GM21526 (cell line): Measurements from ENCODE around the gene TEX54.
"Not testable (repeated sequence)": the region's sequence is repeated elsewhere in the genome, so short reads cannot be mapped to it uniquely, and the experiment has no call there.

Experiments used
- ATAC-seq: cut with Tn5 transposase; IDR thresholded peaks from one replicate; pipeline ENCODE4 v1.9.1; 2021; ENCODE audit warnings: moderate library complexity; ENCODE audit not compliant: unreplicated experiment, low FRiP score

Gene TEX54

DNA sequence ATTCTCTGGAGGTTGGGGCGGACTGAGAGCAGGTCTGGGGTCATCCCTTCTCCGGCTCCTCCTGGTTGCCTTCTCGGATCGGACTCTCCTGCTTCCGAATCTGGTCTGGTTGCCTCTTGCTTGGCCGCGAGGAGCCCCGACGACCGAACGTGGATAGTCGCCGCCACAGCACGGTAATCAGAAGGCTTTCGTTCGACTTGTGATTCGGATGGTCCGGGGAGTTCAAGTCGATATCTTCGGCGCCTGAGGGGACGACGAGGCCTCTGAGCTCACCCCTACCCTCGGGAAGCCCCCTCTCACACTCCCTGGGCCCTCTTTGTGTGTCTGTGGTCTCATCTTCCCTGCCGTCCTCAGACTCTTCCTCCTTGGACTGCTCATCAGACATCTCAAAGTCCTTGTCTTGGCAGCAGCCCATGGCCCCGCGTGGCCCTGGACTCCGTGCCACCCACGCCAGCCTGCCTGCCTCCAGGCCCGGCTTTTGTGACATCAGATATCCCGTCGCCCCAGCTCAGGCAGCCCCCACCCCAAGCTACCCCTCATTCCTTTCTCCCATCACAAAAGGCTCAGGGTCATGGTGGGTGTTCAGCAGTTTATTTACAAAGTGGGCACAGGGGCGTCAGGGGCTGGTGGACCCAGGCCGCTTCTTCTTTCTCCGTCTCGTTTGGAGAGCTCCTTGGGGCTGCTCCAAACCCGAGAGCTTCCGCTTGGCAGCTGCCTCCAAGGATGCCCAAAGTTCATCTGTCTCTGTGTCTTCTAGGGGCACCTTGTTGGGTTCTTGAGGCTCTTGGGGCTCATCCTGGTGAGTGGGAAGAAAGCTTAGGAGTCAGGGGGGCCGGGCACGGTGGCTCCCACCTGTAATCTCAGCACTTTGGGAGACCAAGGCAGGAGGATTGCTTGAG lies at the start of gene TEX54:
TSS of gene TEX54 (minus strand) at position 506 of the 899 bp plus-strand sequence.
- peak; percentile 15 for ATAC-seq

DNA sequence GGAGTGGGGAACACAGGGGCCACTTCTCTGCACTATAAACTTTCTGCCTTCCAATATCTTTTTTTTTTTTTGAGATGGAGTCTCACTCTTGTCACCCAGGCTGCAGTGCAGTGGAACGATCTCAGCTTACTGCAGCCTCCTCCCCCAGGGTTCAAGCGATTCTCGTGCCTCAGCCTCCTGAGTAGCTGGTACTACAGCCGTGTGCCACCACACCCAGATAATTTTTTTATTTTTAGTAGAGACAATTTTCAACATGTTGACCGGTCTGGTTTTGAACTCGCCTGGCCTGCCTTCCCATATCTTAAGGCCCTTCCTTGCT lies 49.7 kb upstream of the TEX54 start:
- ATAC-seq: no peak

DNA sequence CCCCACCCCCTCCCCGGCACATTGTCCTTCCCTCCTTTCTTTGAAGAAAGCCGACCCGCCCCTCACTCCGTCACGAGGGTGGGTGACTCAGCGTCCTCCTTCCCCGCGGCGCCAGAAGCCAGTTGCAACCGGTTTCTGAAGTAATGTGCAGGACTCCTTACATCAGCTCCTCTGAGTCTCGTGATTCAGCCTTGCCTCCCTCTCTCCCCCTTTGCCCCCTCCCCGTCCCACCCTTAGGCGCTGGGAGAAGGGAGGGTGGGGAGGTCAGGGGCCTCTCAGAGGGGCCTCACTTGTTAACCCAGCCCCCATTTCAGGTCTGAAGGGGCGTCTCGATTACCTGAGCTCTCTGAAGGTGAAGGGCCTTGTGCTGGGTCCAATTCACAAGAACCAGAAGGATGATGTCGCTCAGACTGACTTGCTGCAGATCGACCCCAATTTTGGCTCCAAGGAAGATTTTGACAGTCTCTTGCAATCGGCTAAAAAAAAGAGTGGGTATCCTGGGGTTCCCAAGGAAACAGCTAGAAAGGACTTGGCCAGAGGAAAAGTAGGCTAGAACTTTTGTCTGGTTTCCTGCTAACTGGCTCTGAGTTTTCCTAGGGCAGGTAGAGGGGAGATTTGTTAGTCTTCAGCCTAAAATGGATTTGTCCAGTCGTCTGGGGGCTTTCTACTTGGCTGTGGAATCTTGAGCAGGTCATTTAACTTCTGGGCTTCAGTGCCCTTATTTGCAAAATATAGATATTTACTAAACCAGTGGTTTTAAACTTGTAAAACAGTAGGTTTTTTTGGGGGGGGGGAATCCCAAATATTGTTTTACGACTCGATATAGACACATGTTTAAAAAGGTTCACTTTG lies 49.2 kb upstream of the TEX54 start:
- ATAC-seq: peak; percentile 34

DNA sequence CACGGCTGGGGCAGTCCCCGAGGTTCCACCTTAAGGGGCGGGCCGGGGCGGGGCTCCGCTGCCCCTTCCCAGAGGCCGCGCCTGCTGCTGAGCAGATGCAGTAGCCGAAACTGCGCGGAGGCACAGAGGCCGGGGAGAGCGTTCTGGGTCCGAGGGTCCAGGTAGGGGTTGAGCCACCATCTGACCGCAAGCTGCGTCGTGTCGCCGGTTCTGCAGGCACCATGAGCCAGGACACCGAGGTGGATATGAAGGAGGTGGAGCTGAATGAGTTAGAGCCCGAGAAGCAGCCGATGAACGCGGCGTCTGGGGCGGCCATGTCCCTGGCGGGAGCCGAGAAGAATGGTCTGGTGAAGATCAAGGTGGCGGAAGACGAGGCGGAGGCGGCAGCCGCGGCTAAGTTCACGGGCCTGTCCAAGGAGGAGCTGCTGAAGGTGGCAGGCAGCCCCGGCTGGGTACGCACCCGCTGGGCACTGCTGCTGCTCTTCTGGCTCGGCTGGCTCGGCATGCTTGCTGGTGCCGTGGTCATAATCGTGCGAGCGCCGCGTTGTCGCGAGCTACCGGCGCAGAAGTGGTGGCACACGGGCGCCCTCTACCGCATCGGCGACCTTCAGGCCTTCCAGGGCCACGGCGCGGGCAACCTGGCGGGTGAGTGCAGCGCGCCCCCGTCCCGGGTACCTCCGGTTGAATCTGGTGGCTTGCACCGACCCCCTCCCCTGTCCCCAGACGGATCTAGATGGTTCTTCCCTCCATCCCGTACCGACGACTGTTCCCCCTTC lies 48.4 kb upstream of the TEX54 start, which contains the start of gene SLC3A2:
TSS of gene SLC3A2 (plus strand) at position 94 of the 776 bp plus-strand sequence. CDS start at position 222, 128 bp downstream.
- peak; percentile 63 for ATAC-seq

DNA sequence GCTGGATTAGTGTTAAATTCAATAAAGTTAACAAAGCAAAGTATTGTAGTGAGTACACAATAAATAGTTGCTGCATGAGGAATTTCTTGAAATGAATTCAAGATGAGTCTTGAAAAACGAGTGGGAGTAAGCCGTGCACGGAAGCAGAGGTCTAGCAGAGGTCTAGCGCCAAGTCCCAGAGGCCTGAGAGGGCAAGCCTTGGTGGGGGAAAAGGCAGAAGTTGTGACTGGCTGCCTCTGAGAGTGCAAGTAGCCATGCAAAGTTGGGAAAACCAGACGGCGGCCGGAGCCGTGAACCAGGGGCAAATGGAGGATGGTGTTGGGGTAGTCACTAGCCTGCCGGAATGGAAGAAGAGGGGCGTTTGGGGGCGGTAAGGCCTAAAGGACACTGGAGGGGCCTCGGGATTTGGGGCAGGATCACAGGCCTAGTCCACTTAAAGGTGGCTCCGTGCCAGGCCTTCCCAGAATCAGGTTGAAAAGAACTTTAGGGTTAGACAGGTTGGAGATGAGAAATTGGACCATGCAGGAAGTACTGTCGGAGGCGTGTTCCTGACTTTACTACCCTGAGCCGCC lies 47.7 kb upstream of the TEX54 start:
- peak; percentile 10 for ATAC-seq

DNA sequence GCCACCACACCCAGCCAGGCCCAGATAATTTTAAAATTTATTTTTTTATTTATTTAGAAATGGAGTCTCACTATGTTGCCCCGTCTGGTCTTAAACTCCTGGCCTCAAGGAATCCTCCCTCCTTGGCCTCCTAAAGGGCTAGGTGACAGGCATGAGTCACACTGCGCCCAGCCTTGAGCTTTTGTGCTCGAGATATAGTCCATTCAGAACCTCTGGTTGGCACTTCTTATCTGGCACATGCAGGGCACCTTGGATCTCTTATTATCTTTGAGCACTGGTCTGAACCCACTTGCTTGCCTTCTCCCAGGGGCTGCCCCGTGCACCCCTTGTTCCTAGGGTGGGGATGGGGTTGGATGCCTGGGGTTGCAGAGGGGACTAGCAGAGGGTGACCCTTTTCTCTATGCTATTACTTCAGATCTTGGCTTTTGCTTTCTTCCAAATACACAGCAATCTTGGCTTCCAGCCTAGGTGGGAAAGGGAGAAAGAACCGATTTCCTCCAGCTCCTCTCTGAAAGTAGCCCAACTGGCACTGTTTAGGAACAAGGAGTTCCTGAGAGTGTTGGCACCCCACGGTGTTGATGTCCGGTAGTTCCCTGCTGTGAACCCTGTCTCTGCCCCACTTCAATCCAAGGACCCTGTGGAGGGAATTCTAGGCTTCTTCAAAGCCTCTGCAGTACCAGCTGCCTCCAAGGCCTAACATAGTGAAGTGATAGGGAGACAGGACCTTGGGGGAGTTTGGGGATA lies 46.8 kb upstream of the TEX54 start:
- no peak for ATAC-seq

DNA sequence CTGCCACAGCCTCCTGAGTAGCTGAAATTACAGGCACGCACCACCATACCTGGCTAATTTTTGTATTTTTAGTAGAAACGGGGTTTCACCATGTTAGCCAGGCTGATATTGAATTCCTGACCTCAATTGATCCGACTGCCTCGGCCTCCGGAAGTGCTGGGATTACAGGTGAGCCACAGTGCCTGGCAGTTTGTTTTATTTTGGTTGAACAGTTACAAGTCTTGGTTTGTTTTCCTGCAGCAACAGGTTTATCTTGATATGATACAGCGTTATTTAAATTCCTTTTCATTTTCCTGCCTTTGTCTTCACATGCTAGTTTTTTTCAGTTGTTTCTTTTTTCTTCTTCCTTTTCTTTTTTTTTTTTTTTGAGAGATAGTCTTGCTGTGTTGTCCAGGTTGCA lies 44.1 kb upstream of the TEX54 start:
- ATAC-seq: no peak

DNA sequence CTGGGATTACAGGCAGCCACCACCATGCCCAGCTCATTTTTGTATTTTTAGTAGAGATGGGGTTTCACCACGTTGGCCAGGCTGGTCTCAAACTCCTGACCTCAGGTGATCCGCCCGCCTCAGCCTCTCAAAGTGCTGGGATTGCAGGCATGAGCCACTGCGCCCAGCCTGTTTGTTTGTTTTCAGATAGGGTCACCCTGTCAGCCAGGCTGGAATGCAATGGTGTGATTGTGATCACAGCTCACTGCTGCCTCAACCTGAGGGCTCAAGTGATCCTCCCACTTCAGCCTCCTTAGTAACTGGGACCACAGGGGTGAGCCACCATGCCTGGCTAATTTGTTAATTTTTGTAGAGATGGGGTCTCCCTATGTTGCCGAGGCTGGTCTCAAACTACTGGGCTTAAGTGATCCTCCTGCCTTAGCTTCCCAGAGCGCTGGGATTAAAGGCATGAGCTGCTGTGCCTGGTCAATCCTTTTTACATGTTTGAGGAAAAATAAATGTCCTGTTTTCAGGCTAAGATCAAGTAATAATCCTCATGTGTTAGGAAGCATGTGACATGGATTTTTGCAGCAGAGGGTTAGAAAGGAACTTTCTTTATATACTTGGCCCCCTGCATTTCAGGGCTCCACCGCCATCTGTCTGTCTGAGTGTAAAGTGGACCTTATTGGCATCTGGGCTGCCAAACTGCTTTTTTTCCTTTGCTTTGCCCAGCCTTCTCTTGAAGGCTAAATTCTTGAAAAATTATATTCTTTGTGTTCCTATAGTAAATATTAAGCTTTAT lies 43.2 kb upstream of the TEX54 start:
- ATAC-seq: no peak

DNA sequence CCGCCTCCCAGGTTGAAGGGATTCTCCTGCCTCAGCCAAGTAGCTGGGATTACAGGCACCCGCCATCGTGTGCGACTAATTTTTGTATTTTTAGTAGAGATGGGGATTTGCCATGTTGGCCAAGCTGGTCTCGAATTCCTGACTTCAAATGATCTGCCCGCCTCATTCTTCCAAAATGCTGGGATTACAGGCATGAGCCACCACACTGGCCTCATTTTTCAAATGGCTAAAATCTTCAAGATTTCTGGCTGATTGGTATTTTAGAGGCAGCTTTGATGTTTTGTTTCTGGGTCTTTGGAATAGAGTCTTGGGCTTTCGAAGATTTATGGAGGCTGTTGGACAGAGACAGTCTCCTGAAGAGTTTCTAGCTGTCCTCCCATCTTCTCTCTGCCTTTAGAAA lies 42.2 kb upstream of the TEX54 start:
- ATAC-seq: no peak

DNA sequence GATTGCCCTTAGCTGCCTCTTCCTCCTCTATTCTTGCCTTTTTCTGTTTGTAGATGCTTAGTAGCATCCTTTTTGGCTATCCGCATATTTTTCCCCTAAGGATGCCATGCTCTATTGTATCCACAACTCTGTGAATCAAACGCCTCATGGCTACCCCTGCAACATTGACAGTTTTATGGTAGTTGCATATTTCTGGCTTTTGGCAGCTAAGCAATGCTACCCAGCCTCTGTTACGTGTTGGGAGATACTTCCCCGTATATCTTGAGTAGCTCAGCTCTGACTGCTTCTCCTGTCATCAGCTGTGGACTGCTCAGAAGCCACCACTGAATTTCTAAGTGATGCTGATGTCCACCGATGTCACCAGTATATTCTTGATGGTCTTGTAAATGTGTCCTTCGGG lies 33.0 kb upstream of the TEX54 start:
- ATAC-seq: no peak

DNA sequence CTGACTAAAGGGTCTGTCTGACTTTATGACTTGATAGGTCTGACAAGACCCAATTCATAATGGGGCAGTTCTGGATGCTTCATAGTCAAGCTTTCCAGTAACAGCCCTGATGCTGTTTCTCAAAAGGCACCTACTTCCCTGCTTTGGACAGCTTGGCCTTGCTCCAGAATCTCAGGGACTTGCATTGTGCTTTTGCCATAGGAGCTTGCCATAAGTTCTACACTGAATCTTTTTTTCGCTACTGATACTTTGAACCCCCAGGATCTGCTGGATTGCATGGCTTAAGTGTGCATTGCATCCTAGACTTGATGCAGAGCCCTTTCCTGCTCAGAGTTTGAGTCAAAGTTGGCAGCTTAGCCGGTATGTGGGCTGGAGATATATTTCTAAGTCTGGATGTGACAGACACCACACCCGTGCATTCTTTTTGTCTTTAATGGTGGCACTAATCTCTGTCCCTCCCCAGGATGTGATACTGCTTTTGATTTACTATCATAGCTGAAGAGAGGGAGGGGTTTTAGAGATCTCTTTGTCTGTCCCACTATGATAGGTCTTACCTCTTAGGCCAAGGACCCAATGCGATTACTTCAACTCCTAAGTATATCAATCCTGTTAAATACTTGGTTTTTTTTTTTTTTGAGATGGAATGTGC lies 31.2 kb upstream of the TEX54 start:
- no peak for ATAC-seq

DNA sequence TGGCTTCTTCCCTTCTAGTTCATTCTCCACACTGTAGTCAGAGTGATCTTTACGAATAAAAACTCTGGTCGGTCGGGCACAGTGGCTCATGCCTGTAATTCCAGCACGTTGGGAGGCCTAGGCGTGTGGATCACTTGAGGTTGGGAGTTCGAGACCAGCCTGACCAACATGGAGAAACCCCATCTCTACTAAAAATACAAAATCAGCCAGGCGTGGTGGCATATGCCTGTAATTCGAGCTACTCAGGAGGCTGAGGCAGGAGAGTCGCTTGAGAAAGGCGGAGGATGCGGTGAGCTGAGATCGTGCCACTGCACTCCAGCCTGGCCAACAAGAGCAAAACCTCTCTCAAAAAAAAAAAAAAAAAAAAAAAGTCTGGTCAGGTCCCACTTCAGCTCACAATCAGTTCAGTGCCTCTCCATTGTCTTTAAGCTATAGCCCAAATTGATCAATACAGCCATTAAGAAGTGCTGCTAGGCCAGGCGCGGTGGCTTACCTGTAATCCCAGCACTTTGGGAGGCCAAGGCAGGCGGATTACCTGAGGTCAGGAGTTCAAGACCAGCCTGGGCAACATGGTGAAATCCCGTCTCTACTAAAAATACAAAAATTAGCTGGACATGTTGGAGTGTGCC lies 29.0 kb upstream of the TEX54 start:
- ATAC-seq: not testable (repeated sequence)

DNA sequence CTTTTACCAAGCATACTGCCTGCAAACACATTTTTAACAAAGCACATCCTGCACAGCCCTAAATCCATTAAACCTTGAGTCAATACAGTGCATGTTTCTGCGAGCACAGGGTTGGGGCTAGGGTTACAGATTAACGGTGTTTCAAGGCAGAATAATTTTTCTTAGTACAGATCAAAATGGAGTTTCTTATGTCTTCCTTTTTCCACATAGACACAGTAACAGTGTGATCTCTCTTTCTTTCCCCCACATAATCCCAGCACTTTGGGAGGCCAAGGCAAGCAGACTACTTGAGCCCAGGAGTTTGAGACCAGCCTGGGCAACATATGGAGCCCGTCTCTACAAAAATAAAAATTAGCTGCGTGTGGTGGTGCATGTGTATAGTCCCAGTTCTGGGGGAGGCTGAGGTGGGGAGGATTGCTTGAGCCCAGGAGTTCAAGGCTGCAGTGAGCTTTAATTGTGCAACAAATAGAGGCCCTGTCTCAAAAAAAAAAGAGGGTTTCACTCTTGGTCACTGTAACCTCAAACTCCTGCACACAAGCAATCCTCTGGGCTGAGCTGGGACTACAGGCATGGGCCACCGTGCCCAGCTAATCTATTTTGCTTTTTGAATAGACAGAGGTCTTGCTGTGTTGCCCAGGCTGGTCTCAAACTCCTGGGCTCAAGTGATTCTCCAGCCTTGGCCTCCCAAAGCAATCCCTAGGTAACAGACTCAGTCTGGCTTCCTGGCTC lies 28.4 kb upstream of the TEX54 start:
- no peak for ATAC-seq

DNA sequence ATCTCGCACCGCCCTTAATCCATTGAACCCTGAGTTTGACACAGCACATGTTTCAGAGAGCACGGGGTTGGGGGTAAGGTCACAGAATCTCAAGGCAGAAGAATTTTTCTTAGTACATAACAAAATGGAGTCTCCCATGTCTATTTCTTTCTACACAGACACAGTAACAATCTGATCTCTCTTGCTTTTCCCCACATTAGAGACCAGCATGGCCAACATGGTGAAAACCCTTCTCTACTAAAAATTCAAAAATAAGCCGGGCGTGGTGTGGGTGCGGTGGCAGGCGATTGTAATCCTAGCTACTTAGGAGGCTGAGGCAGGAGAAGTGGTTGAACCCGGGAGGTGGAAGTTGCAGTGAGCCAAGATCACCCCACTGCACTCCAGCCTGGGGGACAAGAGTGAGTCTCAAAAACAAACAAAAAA lies 26.7 kb upstream of the TEX54 start:
- not testable (repeated sequence) for ATAC-seq

DNA sequence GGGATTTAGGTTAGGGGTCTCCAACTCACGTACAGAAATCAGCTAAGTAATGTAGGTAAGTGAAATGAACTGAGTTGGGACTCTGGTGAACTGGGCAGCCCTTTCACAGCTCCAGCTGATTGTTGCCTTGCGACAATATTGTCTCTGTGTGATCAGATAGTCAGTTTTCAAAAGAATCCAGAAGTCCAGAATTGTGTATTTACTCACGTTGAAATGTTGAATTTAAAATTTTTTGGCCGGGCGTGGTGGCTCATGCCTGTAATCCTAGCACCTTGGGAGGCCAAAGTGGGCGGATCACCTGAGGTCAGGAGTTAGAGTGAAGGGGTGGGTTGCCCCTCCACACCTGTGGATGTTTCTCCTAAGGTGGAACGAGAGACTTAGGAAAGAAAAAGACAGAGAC lies 25.6 kb upstream of the TEX54 start:
- ATAC-seq: no peak

DNA sequence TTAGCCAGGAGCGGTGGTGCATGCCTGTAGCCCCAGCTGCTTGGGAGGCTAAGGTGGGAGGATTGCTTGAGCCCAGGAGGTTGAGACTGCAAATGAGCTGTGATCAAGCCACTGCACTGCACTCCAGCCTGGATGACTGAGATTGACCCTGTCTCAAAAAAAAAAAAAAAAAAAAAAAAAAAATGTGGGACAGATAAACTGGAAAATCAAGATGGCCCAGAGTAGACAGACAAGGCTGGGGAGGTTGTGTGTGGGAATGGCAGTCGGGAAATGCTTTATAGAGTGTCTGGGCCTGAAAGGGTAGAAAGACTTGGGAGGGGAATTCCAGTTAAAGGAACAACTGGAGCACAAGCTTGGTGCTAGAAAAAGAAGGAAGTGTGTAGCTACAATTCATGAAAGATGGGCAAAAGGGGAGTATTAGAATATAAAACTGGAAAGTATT lies 24.9 kb upstream of the TEX54 start:
- ATAC-seq: no peak

DNA sequence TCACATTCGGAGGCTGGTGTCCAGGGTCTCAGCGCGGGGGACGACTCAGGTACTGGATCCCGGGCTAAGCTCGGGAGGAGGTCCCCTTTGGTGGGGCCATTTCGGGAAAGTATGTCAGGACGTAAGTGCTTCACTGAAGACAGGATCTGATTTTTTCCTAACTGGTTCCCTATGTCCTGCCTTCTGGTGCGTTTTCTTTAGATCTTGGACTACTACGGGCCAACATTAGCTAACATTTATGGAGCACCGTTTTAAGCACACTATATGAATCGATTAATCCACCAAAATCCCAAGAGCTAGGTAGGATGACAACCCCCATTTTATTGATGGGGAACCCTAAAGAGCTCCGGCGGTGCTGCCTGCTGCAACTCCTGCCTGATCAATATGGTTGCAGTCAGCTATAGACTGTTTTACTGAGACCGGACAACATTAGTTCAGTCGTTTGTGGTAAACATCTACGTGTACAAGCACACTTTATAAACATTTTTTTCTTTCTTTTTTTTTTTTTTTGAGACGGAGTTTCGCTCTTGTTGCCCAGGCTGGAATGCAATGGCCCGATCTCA lies 23.8 kb upstream of the TEX54 start:
- ATAC-seq: no peak
